Measurements from ENCODE around the gene NNT. TPM values are rescaled to one million over a fixed set of nuclear protein-coding genes. Genes with fewer than 3 reads are reported as not detected.

NNT gene
- total and polyA plus RNA-seq, 11 donors, result 53.8 to 631 (median 362) TPM

DNA sequence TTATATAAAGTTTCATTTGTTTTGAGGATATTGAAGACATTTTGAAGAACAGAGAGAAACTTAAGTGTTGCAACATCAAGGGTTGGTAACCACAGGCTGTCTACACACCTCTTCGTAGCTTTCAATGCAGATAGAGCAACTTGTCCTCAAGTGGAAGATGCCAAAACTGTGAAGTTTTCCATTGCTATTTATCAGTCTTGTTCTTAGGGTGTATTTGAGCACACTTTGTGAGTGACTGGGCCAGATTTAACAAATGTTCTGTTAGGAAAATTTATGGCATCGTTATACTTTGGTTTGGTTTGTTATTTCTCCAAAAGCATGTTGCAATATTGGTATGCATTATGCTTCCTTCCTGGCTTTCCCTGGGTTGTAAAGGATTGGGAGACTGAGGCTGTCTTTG lies 31.6 kb downstream of the NNT start:
- peaks cover 0 to 81% (median 48%) of the 10 kb centered on the region in 12 donors for H3K4me1 ChIP-seq
- TF ChIP-seq POLR2A (IDR thresholded peaks at IDR 0.05), result no peak
- intact Hi-C loops (cut with DNase I), result loop anchor here in 1 of 10 donors (10.0 kb wide), 1 partner anchor 1140 kb away; no protein-coding TSS in a partner anchor
- DNase-seq, result no peak
- H3K36me3 ChIP-seq, result peaks cover 0 to 69% (median 19%) of the 10 kb centered on the region in 9 donors
- H3K4me3 ChIP-seq, result no peak overlapping the region
- H3K27ac ChIP-seq, result no peak overlapping the region
- 64 to 84% (median 79%) methylated on average over 2 of the region's 2 CpGs for WGBS, 4 donors
- no peaks in the 10 kb centered on the region for H3K27me3 ChIP-seq
- no peaks in the 10 kb centered on the region for H3K9me3 ChIP-seq
- ATAC-seq, result no peak

DNA sequence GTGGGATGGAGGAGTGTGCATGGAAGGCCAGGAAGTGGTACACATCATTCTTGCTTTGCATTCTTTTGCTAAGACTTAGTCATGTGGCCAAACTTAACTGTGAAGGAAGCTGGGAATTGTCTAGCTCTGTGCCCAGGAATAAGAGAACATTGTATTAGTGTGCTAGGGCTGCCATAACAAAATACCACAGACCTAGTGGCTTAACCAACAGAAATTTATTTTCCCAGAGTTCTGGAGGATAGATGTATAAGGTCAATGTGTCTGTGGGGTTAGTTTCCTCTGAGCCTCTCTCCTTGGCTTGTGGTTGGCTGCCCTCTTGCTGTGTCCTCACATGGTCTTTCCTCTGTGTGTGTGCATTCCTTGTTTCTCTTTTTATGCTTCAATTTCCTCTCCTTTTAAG lies 32.4 kb downstream of the NNT start:
- no peaks in the 10 kb centered on the region for H3K27me3 ChIP-seq
- ATAC-seq (peak in 1 of 4 donors; percentile 16), DNase-seq (no peak)
- H3K9me3 ChIP-seq, result no peaks in the 10 kb centered on the region
- no peak for TF ChIP-seq POLR2A (IDR thresholded peaks at IDR 0.05)
- TF ChIP-seq, protein P1, sequence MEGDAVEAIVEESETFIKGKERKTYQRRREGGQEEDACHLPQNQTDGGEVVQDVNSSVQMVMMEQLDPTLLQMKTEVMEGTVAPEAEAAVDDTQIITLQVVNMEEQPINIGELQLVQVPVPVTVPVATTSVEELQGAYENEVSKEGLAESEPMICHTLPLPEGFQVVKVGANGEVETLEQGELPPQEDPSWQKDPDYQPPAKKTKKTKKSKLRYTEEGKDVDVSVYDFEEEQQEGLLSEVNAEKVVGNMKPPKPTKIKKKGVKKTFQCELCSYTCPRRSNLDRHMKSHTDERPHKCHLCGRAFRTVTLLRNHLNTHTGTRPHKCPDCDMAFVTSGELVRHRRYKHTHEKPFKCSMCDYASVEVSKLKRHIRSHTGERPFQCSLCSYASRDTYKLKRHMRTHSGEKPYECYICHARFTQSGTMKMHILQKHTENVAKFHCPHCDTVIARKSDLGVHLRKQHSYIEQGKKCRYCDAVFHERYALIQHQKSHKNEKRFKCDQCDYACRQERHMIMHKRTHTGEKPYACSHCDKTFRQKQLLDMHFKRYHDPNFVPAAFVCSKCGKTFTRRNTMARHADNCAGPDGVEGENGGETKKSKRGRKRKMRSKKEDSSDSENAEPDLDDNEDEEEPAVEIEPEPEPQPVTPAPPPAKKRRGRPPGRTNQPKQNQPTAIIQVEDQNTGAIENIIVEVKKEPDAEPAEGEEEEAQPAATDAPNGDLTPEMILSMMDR (IDR thresholded peaks at IDR 0.05), result no peak
- intact Hi-C loops (cut with DNase I), result loop anchor here in 1 of 10 donors (10.0 kb wide), 1 partner anchor 1139 kb away; no protein-coding TSS in a partner anchor
- peaks cover 0 to 89% (median 49%) of the 10 kb centered on the region in 12 donors for H3K4me1 ChIP-seq
- peak overlapping the region in 2 of 12 donors; percentile 0 to 13 for H3K27ac ChIP-seq
- peaks cover 0 to 66% (median 11%) of the 10 kb centered on the region in 9 donors for H3K36me3 ChIP-seq
- no peak overlapping the region for H3K4me3 ChIP-seq

DNA sequence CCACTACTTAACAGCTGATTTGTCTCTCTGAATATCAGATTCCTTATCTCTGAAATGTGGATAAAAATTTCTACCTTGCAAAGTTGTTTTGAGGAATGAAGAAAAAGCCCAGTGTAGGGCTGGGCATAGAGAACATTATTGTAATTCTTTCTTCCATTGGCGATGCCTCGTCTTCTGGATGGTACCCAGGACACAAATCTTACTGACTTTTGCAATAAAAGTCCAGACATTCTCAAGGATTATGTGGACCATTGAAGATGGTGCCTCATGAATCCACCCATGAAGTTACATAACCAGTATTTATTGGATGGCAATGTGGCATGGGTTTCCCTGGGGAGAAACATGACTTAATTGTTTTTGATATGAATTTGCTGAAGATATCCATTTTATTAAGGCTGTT lies 33.1 kb downstream of the NNT start:
- peaks cover 0 to 65% (median 10%) of the 10 kb centered on the region in 9 donors for H3K36me3 ChIP-seq
- WGBS, 4 donors, result 64 to 88% (median 78%) methylated on average over 2 of the region's 2 CpGs
- TF ChIP-seq, protein P1 (IDR thresholded peaks at IDR 0.05), result no peak
- TF ChIP-seq POLR2A (IDR thresholded peaks at IDR 0.05), result no peak
- intact Hi-C loops (cut with DNase I), result loop anchor here in 1 of 10 donors (10.0 kb wide), 1 partner anchor 1139 kb away; no protein-coding TSS in a partner anchor
- DNase-seq, result no peak
- H3K4me3 ChIP-seq, result no peak overlapping the region
- peak overlapping the region in 4 of 12 donors; percentile 0 to 13 (median 6) for H3K27ac ChIP-seq
- H3K4me1 ChIP-seq, result peaks cover 0 to 91% (median 49%) of the 10 kb centered on the region in 12 donors
- no peaks in the 10 kb centered on the region for H3K27me3 ChIP-seq
- no peak for ATAC-seq
- no peaks in the 10 kb centered on the region for H3K9me3 ChIP-seq

DNA sequence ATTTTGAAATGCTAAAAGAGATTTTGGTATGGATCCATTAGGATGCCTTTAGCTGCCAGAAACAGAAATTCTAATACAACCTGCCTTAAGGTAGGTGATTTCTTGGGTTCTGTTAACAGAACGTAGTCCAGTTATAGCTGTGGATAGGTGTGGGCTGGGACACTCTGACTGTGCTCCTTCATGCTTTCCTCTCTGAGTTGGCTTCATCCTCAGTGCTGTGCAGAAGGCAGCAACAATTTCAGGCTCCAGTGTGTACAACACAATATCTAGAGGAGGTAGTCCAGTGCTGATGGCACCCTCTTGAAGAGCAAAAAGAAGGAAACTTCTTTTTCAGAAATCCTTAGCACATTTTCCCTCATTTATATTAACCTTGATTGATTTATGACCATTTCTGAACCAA lies 34.4 kb downstream of the NNT start:
- no peaks in the 10 kb centered on the region for H3K27me3 ChIP-seq
- WGBS, 4 donors, result 67 to 80% (median 75%) methylated on average over 1 of the region's 1 CpG
- peaks cover 0 to 90% (median 49%) of the 10 kb centered on the region in 12 donors for H3K4me1 ChIP-seq
- H3K36me3 ChIP-seq, result peaks cover 0 to 57% (median 10%) of the 10 kb centered on the region in 9 donors
- intact Hi-C loops (cut with DNase I), result loop anchor here in 1 of 10 donors (10.0 kb wide), 1 partner anchor 1137 kb away; no protein-coding TSS in a partner anchor
- no peak for DNase-seq
- H3K4me3 ChIP-seq, result no peak overlapping the region
- no peak for TF ChIP-seq POLR2A (IDR thresholded peaks at IDR 0.05)
- TF ChIP-seq, protein P1 (IDR thresholded peaks at IDR 0.05), result no peak
- ATAC-seq, result peak in 1 of 4 donors; percentile 54
- H3K9me3 ChIP-seq, result no peaks in the 10 kb centered on the region
- peak overlapping the region in 2 of 12 donors; percentile 11 to 17 for H3K27ac ChIP-seq

All from heart left ventricle (tissue), 16 donors.